ENCODE results near the gene CMSS1.

The CMSS1 gene

DNA sequence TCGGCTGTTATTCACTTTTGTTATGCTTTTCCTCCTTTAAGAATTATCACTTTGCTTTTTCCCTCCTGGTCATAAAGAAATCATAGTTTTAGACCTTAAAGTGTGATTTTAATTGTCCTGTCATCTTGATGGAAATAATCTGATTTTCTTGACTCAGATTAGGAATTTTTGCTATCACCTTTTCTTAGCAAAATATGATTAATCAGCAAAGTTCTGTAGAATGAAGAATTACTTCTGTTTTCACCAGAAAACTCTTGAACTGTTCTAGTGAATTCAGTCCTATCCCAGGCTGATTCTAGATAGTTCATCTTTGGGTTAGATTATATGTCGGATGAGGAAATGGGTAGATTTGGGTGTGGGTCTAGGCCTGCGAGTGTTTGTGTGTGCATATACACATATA lies 12.2 kb downstream of the CMSS1 start:
- no peak overlapping the region for H2AFZ ChIP-seq (ENCODE audit: low read length)
- TF ChIP-seq EZH2 (optimal IDR thresholded peaks at IDR 0.05; ENCODE audit: low read depth, low read length) (no peak), EZH2phosphoT487 (IDR thresholded peaks at IDR 0.05; ENCODE audit: low read length) (no peak)
- TF ChIP-seq, protein P1, sequence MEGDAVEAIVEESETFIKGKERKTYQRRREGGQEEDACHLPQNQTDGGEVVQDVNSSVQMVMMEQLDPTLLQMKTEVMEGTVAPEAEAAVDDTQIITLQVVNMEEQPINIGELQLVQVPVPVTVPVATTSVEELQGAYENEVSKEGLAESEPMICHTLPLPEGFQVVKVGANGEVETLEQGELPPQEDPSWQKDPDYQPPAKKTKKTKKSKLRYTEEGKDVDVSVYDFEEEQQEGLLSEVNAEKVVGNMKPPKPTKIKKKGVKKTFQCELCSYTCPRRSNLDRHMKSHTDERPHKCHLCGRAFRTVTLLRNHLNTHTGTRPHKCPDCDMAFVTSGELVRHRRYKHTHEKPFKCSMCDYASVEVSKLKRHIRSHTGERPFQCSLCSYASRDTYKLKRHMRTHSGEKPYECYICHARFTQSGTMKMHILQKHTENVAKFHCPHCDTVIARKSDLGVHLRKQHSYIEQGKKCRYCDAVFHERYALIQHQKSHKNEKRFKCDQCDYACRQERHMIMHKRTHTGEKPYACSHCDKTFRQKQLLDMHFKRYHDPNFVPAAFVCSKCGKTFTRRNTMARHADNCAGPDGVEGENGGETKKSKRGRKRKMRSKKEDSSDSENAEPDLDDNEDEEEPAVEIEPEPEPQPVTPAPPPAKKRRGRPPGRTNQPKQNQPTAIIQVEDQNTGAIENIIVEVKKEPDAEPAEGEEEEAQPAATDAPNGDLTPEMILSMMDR (IDR thresholded peaks at IDR 0.05; ENCODE audit: low read length), result no peak
- no peak overlapping the region for H3K4me2 ChIP-seq (ENCODE audit: low read depth, low read length)
- no peaks in the 10 kb centered on the region for H3K27me3 ChIP-seq (replicated peaks; ENCODE audit: insufficient read depth, low read length)
- H3K27ac ChIP-seq (ENCODE audit: low read length), result no peak overlapping the region
- no peaks in the 10 kb centered on the region for H3K9me2 ChIP-seq (replicated peaks; ENCODE audit: insufficient read depth, low read length)
- H3K79me2 ChIP-seq (ENCODE audit: low read length), result peaks cover 74% of the 10 kb centered on the region
- no peaks in the 10 kb centered on the region for H3K36me3 ChIP-seq (replicated peaks; ENCODE audit: insufficient read depth, low read length)
- H3K4me1 ChIP-seq (ENCODE audit: low read length), result no peaks in the 10 kb centered on the region
- H3K4me3 ChIP-seq (ENCODE audit: low read length), result no peak overlapping the region
- H3F3A ChIP-seq (ENCODE audit: insufficient read depth, low read length), result no peaks in the 10 kb centered on the region
- H3K9me3 ChIP-seq (replicated peaks; ENCODE audit: insufficient read depth, low read length), result no peaks in the 10 kb centered on the region
- no peaks in the 10 kb centered on the region for H4K20me1 ChIP-seq (ENCODE audit: insufficient read depth, low read length)
- no peak for DNase-seq
- no peak overlapping the region for H3K9ac ChIP-seq (ENCODE audit: low read length)

DNA sequence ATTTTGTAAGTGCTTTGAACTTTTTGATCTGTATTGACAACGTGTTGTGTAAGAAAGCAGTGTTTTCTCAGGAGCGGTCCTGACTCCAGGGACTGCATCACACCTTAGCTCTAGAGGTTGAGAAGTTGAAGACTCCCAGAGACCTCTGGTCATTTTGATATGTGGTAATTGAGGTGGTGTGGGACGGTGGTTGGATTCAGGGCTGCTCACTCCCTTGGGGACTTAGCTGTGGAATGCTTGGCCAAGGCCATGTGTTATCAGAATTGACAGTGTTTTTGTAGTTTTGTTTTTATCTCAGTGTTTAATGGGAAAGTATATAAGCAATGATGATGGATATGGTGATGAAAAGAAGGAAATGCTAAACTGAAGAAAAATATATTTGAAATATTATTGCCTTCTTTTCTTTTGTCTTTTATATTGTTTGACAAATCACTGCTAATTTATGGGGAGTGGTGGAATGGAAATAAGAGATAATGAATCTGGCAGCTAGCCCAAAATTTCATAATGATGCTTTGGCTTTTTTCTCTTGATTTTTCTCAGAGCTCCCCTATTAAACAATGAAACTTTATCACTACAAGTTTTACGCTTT lies 16.0 kb downstream of the CMSS1 start:
- no peak overlapping the region for H3K27ac ChIP-seq (ENCODE audit: low read length)
- H3K9me2 ChIP-seq (replicated peaks; ENCODE audit: insufficient read depth, low read length), result no peaks in the 10 kb centered on the region
- H3K9me3 ChIP-seq (replicated peaks; ENCODE audit: insufficient read depth, low read length), result no peaks in the 10 kb centered on the region
- peaks cover 81% of the 10 kb centered on the region for H3K79me2 ChIP-seq (ENCODE audit: low read length)
- TF ChIP-seq, protein P1 (IDR thresholded peaks at IDR 0.05; ENCODE audit: low read length), result no peak
- TF ChIP-seq EZH2 (optimal IDR thresholded peaks at IDR 0.05; ENCODE audit: low read depth, low read length) (no peak), EZH2phosphoT487 (IDR thresholded peaks at IDR 0.05; ENCODE audit: low read length) (no peak)
- no peaks in the 10 kb centered on the region for H3K4me1 ChIP-seq (ENCODE audit: low read length)
- no peak for DNase-seq
- no peak overlapping the region for H3K4me3 ChIP-seq (ENCODE audit: low read length)
- H3K9ac ChIP-seq (ENCODE audit: low read length), result no peak overlapping the region
- no peaks in the 10 kb centered on the region for H3K36me3 ChIP-seq (replicated peaks; ENCODE audit: insufficient read depth, low read length)
- H2AFZ ChIP-seq (ENCODE audit: low read length), result no peak overlapping the region
- H3K4me2 ChIP-seq (ENCODE audit: low read depth, low read length), result no peak overlapping the region
- 0 out of 2 replicates have a peak, but pooled peaks cover 4% of the 10 kb centered on the region for H4K20me1 ChIP-seq (ENCODE audit: insufficient read depth, low read length)
- no peaks in the 10 kb centered on the region for H3K27me3 ChIP-seq (replicated peaks; ENCODE audit: insufficient read depth, low read length)
- H3F3A ChIP-seq (ENCODE audit: insufficient read depth, low read length), result no peaks in the 10 kb centered on the region

- Histone ChIP-seq H3K4me2 (ENCODE audit: low read depth, low read length) (no peak overlapping the region), H3K4me1 (ENCODE audit: low read length) (no peaks in the 10 kb centered on the region), H3K4me3 (ENCODE audit: low read length) (no peak overlapping the region), H3K27ac (ENCODE audit: low read length) (no peak overlapping the region), H3K27me3 (replicated peaks; ENCODE audit: insufficient read depth, low read length) (no peaks in the 10 kb centered on the region), H3K79me2 (ENCODE audit: low read length) (peaks cover 75% of the 10 kb centered on the region), H3F3A (ENCODE audit: insufficient read depth, low read length) (no peaks in the 10 kb centered on the region), H3K36me3 (replicated peaks; ENCODE audit: insufficient read depth, low read length) (no peaks in the 10 kb centered on the region), H2AFZ (ENCODE audit: low read length) (no peak overlapping the region), H3K9ac (ENCODE audit: low read length) (no peak overlapping the region), H4K20me1 (ENCODE audit: insufficient read depth, low read length) (0 out of 2 replicates have a peak, but pooled peaks cover 4% of the 10 kb centered on the region), H3K9me2 (replicated peaks; ENCODE audit: insufficient read depth, low read length) (no peaks in the 10 kb centered on the region), H3K9me3 (replicated peaks; ENCODE audit: insufficient read depth, low read length) (no peaks in the 10 kb centered on the region)
- no peak for DNase-seq
- TF ChIP-seq, protein P1 (IDR thresholded peaks at IDR 0.05; ENCODE audit: low read length), result no peak
- TF ChIP-seq EZH2phosphoT487 (IDR thresholded peaks at IDR 0.05; ENCODE audit: low read length) (no peak), EZH2 (optimal IDR thresholded peaks at IDR 0.05; ENCODE audit: low read depth, low read length) (no peak)
Measured at GRCh38 chr3:99834211-99834957, 16.7 kb downstream of the CMSS1 start.

All from MM.1S (cell line).